Stimulated activated CD8-positive, alpha-beta memory T cell treated with anti-CD3 and anti-CD28 coated beads, Interleukin-15, amount 100 ng/mL, for 4 hours (primary cell): ENCODE results near the gene UBE2F.
"Not testable (repeated sequence)": the region's sequence is repeated elsewhere in the genome, so short reads cannot be mapped to it uniquely, and the experiment has no call there.

Source experiments
- DNase-seq, 2 donors: peaks; one replicate each; pipeline ENCODE4 v3.0.0-alpha.2; 2020; ENCODE audit warnings: low read depth in 2 of 2

Gene UBE2F

GRCh38 chr2:237979331-237979730 is 12.5 kb downstream of the UBE2F start:
- no peak for DNase-seq

DNA sequence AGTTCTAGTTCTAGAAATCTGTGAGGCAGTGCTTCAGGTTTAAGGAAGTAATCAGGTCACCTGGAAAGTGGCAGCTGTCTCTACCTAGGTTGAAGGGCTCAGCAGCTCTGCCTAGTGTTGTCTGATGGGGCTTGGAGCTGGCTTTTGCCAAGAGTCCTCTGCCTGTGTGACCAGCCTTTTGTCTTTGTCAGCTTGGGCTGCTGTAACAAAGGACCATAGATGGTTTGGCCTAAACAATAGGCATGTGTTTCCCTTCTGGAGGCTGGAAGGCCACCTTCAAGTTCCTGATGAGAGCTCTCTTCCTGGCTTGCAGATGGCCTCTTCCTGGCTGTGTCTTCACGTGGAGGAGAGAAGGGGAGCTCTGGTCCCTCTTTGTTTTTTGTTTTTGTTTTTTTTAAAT is 13.3 kb downstream of the UBE2F start:
- no peak for DNase-seq

GRCh38 chr2:237980751-237981150 is 13.9 kb downstream of the UBE2F start:
- no peak for DNase-seq

DNA sequence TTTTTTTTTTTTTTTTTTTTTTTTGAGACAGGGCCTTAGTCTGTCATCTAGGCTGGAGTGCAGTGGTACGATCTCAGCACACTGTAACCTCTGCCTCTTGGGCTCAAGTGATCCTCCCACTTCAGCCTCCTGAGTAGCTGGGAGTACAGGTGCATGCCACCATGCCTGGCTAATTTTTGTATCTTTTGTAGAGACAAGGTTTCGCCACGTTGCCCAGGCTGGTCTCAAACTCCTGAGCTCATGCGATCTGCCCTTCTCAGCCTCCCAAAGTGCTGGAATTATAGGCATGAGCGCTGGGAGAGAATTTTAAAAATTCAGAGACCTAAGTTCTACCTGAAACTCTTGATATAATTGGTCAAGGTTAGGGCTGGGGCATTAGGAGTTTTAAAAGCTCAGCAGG is 14.8 kb downstream of the UBE2F start:
- DNase-seq: not testable (repeated sequence)

DNA sequence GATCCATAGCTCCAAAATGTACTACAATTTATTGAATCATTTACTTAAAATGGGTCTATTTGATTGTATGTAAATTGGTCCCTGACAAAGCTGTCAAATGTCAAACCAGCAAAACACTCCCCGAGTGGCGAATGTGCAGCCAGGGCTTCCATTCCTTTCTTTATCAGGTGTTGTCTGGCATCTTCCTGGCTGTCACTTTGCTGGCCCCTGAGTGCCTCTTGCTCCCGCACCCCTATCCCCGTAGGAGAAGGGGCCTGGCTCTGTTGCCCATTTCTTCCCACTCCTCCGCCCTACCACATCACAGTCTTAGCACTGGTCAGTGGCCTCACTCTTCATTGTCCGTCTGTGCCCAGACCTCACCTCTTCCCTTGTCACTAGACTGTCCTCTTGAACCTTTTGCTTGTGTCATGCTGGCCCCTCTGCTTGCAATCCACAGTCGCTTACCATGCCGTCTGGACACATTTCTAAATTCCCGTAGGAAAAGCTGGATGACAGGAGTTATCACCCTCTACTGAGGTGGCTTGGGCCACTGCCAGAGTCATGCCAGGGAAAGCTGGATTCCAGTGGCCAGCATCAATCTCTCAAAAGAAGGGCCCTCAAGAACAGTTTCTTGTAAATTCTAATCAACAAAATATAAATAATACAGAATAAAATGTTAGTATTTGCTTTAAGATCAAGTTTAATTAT is 15.4 kb downstream of the UBE2F start:
- DNase-seq: no peak

GRCh38 chr2:237983922-237984321 is 17.1 kb downstream of the UBE2F start:
- no peak for DNase-seq

- no peak for DNase-seq
Measured at GRCh38 chr2:237987268-237987667, 20.5 kb downstream of the UBE2F start.

DNA sequence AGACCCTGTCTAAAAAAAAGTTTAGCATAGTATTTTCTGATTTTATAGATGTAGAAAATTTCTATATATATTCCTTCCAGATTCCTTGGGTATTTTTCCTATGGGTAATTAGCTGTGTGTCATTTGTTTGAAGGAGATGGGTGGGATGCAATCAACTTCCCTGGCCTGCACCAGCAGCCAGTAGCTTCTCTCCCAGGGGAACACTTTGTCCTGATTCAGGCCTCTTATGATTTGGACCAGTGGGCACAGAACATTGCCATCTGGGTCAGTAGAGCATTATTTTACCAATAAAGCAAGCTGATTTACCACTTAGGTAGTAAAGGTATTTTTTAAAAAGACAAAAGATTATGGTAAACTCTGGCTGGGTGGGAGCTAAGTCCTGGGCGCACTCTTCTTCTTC is 26.9 kb downstream of the UBE2F start:
- no peak for DNase-seq

DNA sequence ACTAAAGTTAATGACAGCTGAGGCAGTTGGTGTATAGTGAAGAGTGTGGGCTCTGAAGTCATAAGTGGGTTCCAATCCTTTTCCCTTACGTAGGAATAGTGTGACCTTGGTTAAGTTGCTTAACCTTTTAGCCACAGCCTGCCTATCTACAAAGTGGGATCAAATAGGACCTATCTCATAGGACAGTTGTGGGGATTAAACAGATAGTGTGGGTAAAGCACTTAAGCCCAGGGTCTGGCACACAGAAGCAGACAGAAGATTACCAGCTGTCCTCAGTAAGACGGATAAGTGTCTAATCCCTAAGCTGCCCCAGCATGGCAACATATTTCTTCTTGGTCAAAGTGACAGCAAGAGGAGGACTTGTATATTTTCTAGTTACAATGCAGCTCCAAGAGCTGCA is 28.2 kb downstream of the UBE2F start:
- DNase-seq: no peak

GRCh38 chr2:237996021-237996593 is 29.3 kb downstream of the UBE2F start:
- DNase-seq: no peak

- DNase-seq: no peak
Measured at GRCh38 chr2:237997521-237997920, 30.7 kb downstream of the UBE2F start.

- peak in 1 of 2 donors; percentile 21 for DNase-seq
Measured at GRCh38 chr2:237998530-237998929, 31.7 kb downstream of the UBE2F start.

DNA sequence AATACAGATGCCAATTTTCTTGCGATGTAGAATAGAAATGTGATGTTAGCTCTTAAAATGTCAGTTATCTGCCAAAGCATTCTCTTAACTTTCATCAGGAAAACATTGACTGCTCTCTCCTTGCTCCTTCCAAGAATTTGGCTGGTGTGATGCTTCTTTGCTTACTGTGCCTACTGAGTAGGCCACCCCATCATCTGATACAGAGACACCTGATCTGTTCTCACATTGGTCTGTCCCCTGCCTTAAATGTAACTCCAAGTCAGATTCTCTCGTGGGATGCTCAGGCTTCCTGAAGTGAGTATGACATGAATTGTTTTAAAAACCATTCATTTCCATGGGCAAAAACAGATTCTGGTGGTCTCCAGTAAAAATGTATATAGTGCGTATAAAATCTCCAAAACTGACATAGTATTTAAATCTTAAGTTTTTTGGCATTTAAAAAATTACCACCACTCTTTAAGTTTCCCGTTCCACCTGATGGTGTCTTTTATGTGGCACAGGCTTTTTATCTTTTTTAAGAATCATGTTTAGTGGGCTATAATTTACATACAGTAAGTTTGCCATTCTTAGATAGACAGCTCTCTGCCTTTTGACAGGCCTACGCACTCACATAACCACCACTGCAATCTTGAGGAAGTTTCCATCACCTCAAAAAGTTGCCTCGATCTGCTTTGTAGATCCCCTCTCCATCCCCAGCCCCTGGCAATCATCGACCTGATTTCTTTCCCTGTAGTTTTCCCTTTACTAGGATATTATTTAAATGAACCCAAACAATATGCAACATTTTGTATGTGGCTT is 36.6 kb downstream of the UBE2F start:
- DNase-seq: peak in 1 of 2 donors; percentile 21

DNA sequence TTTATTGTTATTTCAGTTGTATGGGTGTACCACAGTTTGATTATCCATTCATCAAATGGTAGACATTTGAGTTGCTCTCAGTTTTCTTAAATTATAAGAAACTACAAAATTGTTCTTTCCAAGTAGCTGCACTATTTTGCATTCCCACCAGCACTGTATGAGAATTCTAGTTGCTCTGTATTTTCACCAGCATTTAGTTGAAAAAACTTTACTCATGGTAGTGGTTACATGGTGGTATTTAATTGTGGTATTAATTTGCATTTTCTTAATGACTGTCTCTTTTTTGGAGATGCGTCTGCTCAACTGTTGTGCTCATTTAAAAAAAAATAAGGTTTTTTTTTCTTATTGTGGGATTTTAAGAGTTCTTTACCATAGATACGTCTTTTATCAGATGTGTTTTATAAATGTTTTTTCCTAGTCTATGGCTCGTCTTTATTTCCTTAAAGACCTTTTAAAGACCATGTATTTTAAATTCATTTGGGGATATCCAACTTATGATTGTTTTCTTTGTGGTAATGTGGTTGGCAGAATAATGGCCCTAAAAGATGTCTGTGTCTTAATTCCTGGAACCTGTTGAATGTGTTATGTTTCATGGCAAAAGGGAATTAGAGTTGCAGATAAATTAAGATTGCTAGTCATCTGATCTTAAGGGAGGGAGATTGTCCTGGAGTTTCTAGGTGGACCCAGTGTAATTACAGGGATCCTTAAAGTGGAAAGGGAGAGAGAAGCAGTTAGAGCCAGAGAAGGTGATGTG is 37.4 kb downstream of the UBE2F start:
- no peak for DNase-seq

GRCh38 chr2:238005528-238005927 is 38.7 kb downstream of the UBE2F start:
- DNase-seq: no peak

DNA sequence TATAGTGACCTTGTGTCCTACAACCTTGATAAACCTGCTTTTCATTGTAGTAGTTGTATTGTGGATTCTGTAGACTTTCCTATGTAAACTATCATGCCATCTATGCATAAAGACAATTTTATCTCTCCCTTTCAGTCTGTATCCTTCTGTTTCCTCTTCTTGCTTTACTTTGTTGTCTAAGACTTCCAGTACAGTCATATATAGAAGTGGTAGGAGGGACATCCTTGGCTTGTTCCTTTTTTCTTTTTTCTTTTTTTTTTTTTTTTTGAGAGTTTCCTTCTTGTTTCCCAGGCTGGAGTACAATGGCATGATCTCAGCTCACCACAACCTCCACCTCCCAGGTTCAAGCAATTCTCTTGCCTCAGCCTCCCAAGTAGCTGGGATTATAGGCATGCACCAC is 39.7 kb downstream of the UBE2F start:
- DNase-seq: no peak

- DNase-seq: no peak
Measured at GRCh38 chr2:238007924-238008323, 41.1 kb downstream of the UBE2F start.

DNA sequence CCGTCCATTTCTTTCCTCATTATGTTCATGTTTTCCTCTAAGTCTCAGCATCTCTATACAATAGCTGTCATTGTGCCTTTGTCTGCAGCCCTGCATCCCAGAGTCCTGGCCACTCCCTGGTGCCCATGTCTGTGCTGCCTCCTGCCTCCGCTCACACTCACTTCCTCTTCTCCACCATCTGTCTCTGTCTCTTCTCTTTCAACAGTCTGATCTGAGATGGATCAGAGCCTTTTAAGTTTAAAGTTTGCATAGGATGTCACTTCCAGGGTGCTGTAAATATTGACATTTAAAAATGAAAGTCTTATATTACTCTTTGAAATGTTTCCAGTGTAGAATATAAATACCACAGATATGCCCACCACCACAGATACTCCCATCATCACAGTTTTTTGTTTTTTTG is 42.7 kb downstream of the UBE2F start:
- DNase-seq: no peak

- no peak for DNase-seq
Measured at GRCh38 chr2:238010572-238010971, 43.8 kb downstream of the UBE2F start.

- no peak for DNase-seq
Measured at GRCh38 chr2:238013806-238014205, 47.0 kb downstream of the UBE2F start.

DNA sequence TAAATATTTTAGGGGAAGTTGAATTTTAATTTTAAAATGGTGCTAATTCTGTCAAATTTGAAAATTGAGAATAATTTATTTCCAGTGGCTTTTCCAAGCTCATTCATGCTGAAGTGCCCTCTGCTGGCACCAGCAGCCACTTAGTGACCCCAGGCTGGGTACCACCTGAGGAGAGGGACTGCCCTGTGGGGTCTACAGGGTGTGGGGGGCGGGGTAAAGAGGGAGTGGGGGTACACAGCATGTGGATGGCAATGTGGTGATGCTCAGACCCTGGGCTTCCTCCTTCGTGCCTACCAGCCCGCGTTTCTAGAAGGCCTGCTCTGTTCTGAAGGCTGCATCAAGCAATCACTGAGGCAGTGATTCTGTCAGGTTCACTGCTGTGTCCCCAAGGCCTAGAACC is 48.9 kb downstream of the UBE2F start:
- no peak for DNase-seq

DNA sequence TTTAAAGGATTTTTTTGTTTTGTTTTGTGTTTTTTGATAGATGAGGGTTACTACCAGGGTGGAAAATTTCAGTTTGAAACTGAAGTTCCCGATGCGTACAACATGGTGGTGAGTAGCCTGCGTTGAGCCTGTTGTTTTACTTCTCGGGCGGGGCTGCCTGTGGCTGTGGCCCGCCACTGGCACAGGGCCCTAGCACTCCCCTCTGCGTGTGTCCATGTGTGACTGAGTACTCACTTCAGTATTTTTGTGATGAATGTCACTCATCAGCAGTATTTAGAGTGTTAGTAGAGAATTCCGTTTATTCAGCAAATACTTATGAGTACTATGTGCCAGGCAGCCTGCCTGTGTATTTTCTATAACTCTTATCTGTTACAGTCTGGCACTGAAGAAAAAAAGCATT is 49.7 kb downstream of the UBE2F start:
- no peak for DNase-seq
